ENCODE results near the gene SOX10.

Gene SOX10

DNA sequence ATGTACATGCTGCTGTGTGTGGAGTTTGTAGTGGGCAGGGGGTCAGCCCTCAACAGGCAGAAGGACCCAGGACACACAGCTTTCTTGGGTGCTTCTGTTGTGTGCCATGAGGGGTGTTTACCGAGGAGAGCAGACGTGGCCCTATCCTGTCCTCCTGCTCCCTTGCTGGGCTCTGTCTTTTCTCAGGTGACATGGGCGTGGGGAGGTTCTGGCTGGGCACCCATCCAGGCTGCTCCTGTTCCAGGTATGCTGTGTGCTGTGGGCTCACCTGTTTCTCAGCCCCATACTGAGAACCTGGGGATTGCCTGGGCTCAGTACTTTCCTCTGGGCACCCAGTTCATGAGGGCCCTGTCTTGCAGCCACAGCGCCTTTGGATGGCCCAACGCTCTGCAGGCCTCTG lies 55.0 kb downstream of the SOX10 start:
- DNase-seq: no peak

DNA sequence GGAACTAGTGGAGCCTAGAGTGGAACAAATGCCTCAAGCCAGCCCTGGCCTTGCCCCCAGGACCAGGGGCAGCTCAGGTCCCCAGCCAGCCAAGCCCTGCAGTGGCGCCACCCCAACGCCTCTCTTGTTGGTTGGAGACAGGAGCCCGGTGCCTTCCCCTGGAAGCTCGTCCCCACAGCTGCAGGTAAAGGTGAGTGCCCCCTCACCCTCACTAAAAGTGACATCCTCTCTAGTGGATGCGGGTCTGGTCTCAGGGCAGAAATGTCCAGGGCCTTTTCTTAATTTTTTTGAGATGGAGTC lies 56.8 kb downstream of the SOX10 start:
- DNase-seq: no peak

DNA sequence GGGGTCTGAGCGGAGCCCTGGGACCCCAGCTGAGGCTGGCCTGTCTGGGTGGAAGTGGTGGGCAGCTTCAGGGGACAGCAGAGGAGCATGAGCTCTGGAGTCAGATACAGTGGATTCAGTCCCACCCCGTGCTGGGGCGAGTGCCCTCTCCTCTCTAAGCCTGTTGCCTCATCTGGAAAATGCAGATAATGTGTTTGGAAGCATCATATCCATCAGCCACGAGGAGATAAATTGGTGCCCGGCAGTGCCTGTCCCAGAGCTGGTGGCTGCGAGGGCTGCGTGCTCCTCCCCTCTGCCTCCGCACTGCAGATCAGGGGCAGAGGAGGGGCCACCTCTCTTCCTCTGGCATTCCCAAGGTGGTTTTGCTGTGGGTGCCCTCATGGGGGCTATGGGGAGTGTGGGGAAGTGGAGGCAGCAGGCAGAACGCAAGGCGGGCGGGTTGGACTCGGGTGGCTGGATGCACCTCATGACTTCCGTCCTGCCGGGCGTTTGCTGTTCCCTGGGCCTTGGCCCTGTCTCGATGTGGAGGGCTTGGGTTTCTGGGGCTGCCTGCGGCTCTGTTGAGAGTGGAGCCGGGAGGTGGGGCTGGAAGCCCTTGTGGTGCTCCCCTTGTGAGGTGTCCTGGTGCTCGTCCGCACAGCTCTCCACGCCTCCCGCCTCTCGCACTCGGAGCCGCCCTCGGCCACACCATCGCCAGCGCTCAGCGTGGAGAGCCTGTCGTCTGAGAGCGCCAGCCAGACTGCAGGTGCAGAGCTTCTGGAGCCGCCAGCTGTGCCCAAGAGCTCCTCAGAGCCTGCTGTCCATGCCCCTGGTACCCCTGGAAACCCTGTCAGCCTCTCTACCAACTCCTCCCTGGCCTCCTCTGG lies 57.4 kb downstream of the SOX10 start:
- DNase-seq: no peak

DNA sequence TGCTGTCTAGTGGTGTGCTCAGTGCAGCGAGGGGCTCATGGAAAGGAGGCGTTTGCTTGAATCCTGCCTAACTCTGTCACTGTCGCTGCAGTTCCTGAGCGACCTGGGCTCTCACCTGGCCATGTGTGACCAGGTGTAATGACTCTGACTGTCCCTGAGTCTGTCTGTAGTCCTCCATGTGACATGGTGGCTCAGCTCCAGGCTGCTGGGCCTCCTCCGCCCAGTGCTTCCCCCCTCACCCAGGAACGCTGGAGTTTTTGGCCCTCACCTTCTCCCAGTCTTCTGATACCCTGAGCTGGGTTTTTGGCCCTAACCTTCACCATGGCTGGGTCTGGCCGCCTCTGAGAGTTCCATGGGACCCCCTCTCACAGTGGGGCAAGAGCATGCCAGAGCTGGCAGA lies 58.0 kb downstream of the SOX10 start:
- DNase-seq: no peak

DNA sequence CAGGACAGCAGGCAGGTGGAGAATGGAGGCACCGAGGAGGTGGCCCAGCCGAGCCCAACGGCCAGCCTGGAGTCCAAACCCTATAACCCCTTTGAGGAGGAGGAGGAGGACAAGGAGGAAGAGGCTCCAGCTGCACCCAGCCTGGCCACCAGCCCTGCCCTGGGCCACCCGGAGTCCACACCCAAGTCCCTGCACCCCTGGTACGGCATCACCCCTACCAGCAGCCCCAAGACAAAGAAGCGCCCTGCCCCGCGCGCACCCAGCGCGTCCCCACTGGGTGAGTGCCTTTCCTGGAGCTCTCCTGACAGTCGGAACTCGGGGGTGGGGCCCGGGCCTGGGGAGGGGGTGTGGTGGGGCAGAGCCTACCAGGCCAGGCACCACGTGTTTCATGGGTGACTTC lies 58.6 kb downstream of the SOX10 start:
- no peak for DNase-seq

DNA sequence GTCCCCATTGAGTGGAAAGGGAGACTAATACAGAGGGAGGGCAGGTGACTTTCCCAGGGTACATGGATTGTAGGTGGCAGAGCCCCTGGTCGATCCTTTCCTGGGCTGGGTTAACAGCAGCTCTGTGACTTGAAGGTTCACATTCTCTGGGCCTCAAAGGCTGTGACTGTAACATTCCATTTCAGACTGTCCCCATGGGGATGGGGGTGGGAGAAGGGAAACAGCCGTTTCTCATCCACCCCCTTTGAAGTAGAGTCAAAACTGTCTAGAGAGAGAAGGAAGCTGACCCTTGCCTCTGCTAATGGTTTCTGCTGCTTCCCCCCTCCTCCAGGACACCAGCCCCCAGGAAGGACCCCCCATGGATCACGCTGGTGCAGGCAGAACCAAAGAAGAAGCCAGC lies 59.0 kb downstream of the SOX10 start:
- DNase-seq: no peak

DNA sequence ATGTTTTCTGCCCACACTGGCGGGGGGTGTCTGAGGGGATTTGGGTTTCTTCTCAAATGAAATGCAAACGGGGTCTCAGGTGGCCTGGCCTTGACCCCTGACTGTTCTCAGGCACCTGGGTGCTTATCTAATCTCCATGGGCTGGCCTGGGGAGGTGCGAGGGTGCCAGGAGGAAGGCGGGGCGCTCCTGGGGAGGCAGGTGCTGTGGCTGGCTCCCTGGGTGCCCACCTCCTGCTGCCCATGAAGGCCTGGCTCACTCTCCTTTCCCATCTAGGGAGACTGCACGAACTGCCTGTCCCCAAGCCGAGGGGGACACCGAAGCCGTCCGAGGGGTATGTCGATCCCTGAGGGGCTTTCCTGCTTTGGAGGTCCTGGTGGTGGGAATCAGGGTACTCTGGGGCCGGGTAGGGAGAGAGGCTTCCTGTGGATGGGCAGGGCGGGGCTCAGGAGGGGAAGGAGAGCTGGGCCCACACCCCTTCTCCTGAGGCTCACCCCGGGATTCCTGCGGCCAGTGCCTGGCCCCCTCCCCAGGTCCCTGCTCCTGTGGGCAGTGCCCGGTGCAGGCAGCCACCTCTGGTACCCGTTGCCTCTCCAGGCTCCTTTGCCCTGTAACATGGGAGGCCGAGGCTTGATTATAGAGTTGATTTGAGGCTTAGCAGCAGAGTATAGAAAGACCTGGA lies 59.8 kb downstream of the SOX10 start:
- no peak for DNase-seq

DNA sequence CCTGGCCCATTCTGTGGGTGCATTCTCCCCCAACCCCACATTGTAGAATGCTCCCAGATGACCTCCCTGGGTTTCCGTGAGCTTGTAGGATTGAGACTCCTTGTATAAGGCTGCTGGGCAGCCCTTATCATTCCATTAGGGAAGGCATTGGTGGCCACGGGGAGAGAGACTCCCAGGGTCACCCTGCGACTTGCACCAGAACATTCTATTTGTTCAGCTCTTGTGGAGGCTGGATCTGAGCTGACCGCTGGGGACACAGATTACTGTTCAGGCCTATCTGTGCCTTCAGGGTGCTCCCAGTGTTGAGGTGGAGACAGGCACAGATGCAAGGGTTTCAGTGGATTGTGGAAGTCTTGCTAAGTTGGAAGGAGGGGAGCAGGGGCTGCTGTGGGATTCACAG lies 60.4 kb downstream of the SOX10 start:
- DNase-seq: no peak

Data from NCI-H187 treated with DMSO at 0.1 percent for 48 hours (cell line).